ENCODE results near the gene KATNB1.

Gene KATNB1

GRCh38 chr16:57798953-57799599 lies 63.5 kb downstream of the KATNB1 start:
- DNase-seq, result no peak

- no peak for DNase-seq
Observed at GRCh38 chr16:57799600-57800199, 64.1 kb downstream of the KATNB1 start.

- no peak for DNase-seq
Observed at GRCh38 chr16:57800200-57801097, 64.9 kb downstream of the KATNB1 start.

GRCh38 chr16:57801098-57801808 lies 65.7 kb downstream of the KATNB1 start:
- no peak for DNase-seq

GRCh38 chr16:57801809-57802340 lies 66.3 kb downstream of the KATNB1 start:
- DNase-seq, result no peak

- DNase-seq, result peak; percentile 19 to 60
Observed at GRCh38 chr16:57802341-57803133, 67.0 kb downstream of the KATNB1 start, which contains the start of gene KIFC3. TSS of gene KIFC3 (minus strand) at chr16:57802491. CDS start at chr16:57798243, 4,248 bp downstream.

GRCh38 chr16:57803134-57803990 lies 67.8 kb downstream of the KATNB1 start:
- no peak for DNase-seq

GRCh38 chr16:57804111-57804837 lies 68.7 kb downstream of the KATNB1 start:
- DNase-seq, result no peak

GRCh38 chr16:57805176-57805575 lies 69.6 kb downstream of the KATNB1 start:
- DNase-seq, result no peak
